DOHH2 (cell line): ENCODE data around the gene ZBTB48.

Experiments
- H3F3A ChIP-seq: fragments of 200-600 bp; sonication (generic), shearing (Covaris generic); 2 replicates; pipeline ENCODE4 v1.6.0; 2016; ENCODE audit warnings: antibody characterized with exemption, mild to moderate bottlenecking; ENCODE audit not compliant: control insufficient read depth, insufficient read depth
- H3K27ac ChIP-seq: fragments of 200-600 bp; sonication (generic); 2 replicates; pipeline ENCODE4 v1.5.1; 2014; ENCODE audit warnings: low read depth, mild to moderate bottlenecking, low read length, moderate library complexity
- H3K27me3 ChIP-seq: fragments of 200-600 bp; sonication (generic); 2 replicates; pipeline ENCODE4 v1.6.1; 2014; ENCODE audit warnings: mild to moderate bottlenecking, low read length, mixed read lengths; ENCODE audit not compliant: control insufficient read depth
- H3K36me3 ChIP-seq: fragments of 200-600 bp; sonication (generic); 2 replicates; pipeline ENCODE4 v1.6.1; 2014; ENCODE audit warnings: mild to moderate bottlenecking, low read length, moderate library complexity, mixed read lengths; ENCODE audit not compliant: control insufficient read depth
- H3K4me1 ChIP-seq: fragments of 200-600 bp; sonication (generic); 2 replicates; pipeline ENCODE4 v1.6.1; 2014; ENCODE audit warnings: mild to moderate bottlenecking, low read length, mixed read lengths; ENCODE audit not compliant: control insufficient read depth
- H3K4me2 ChIP-seq: fragments of 200-600 bp; sonication (generic); 2 replicates; pipeline ENCODE4 v1.6.0; 2014; ENCODE audit warnings: mild to moderate bottlenecking, low read length, moderate library complexity
- H3K4me3 ChIP-seq: fragments of 200-600 bp; sonication (generic); 2 replicates; pipeline ENCODE4 v1.5.1; 2014; ENCODE audit warnings: mild to moderate bottlenecking, low read length, mixed read lengths
- H3K79me2 ChIP-seq: fragments of 200-600 bp; sonication (generic); 2 replicates; pipeline ENCODE4 v1.6.1; 2014; ENCODE audit warnings: mild to moderate bottlenecking, low read length, mixed read lengths; ENCODE audit not compliant: control insufficient read depth
- H3K9me2 ChIP-seq: fragments of 200-600 bp; sonication (generic); replicated peaks from 2 replicates; pipeline ENCODE4 v1.6.1; 2014; ENCODE audit warnings: mild to moderate bottlenecking, low read length, mixed read lengths; ENCODE audit not compliant: control insufficient read depth
- H3K9me3 ChIP-seq: fragments of 200-600 bp; sonication (generic); 2 replicates; pipeline ENCODE4 v1.6.1; 2014; ENCODE audit warnings: antibody characterized with exemption, low read length, mixed read lengths; ENCODE audit not compliant: control insufficient read depth, insufficient read depth
- H4K20me1 ChIP-seq: fragments of 200-600 bp; sonication (generic); 2 replicates; pipeline ENCODE4 v1.6.0; 2014; ENCODE audit warnings: low read depth, mild to moderate bottlenecking, antibody characterized with exemption, low read length, moderate library complexity; ENCODE audit not compliant: control insufficient read depth, insufficient read depth
- CTCF ChIP-seq: fragments of 200-600 bp; sonication (generic); IDR thresholded peaks from one replicate; pipeline ENCODE4 v1.5.1; 2014; ENCODE audit warnings: antibody characterized with exemption, mild to moderate bottlenecking, low read depth, low read length; ENCODE audit not compliant: poor library complexity, severe bottlenecking
- EZH2phosphoT487 ChIP-seq: fragments of 200-600 bp; sonication (generic); IDR thresholded peaks from 2 replicates; pipeline ENCODE4 v1.6.1; 2017; ENCODE audit warnings: borderline replicate concordance, mild to moderate bottlenecking, antibody characterized with exemption, low read length, moderate library complexity, mixed read lengths

ZBTB48 gene

GRCh38 chr1:6612641-6613360, 33.0 kb downstream of the ZBTB48 start:
- H4K20me1 ChIP-seq, result 0 out of 2 replicates have a peak, but pooled peaks cover 4% of the 10 kb centered on the region
- peak overlapping the region; percentile 97 for H3K4me2 ChIP-seq
- no peak overlapping the region for H3K27ac ChIP-seq
- no peak for TF ChIP-seq CTCF
- no peak for TF ChIP-seq EZH2phosphoT487
- peaks cover 5% of the 10 kb centered on the region for H3K27me3 ChIP-seq
- peaks cover 35% of the 10 kb centered on the region for H3K79me2 ChIP-seq
- H3K4me1 ChIP-seq, result peaks cover 17% of the 10 kb centered on the region
- H3K36me3 ChIP-seq, result peaks cover 10% of the 10 kb centered on the region
- no peaks in the 10 kb centered on the region for H3K9me2 ChIP-seq
- H3F3A ChIP-seq, result peaks cover 2% of the 10 kb centered on the region; the same call in 1 of the 2 replicates
- H3K9me3 ChIP-seq, result no peaks in the 10 kb centered on the region
- H3K4me3 ChIP-seq, result peak overlapping the region; percentile 79

GRCh38 chr1:6613361-6614018, 33.7 kb downstream of the ZBTB48 start, which contains the start of gene PHF13:
TSS of gene PHF13 (plus strand) at chr1:6613731. CDS start at chr1:6614067, 336 bp downstream.
- H3K9me3 ChIP-seq, result no peaks in the 10 kb centered on the region
- no peaks in the 10 kb centered on the region for H3K9me2 ChIP-seq
- TF ChIP-seq EZH2phosphoT487 (no peak), CTCF (no peak)
- 0 out of 2 replicates have a peak, but pooled peaks cover 4% of the 10 kb centered on the region for H4K20me1 ChIP-seq
- H3K4me2 ChIP-seq, result peak within 1 kb of the TSS; percentile 97
- peaks cover 36% of the 10 kb centered on the region for H3K79me2 ChIP-seq
- peaks cover 5% of the 10 kb centered on the region for H3K27me3 ChIP-seq
- H3K4me3 ChIP-seq, result peak within 1 kb of the TSS; percentile 84
- peak within 1 kb of the TSS; percentile 32; the same call in 1 of the 2 replicates for H3K27ac ChIP-seq
- H3K36me3 ChIP-seq, result peaks cover 11% of the 10 kb centered on the region
- peaks cover 17% of the 10 kb centered on the region for H3K4me1 ChIP-seq
- H3F3A ChIP-seq, result peaks cover 2% of the 10 kb centered on the region; the same call in 1 of the 2 replicates

GRCh38 chr1:6614019-6614928, 34.5 kb downstream of the ZBTB48 start:
- H3K27ac ChIP-seq, result peak overlapping the region; percentile 32; the same call in 1 of the 2 replicates

More at GRCh38 chr1:6614019-6614928, 34.5 kb downstream of the ZBTB48 start:
- Histone ChIP-seq H3K4me2 (peak overlapping the region; percentile 69), H3F3A (peaks cover 2% of the 10 kb centered on the region; the same call in 1 of the 2 replicates), H4K20me1 (0 out of 2 replicates have a peak, but pooled peaks cover 4% of the 10 kb centered on the region), H3K4me3 (peak overlapping the region; percentile 84), H3K36me3 (peaks cover 16% of the 10 kb centered on the region), H3K27me3 (peaks cover 5% of the 10 kb centered on the region), H3K4me1 (peaks cover 16% of the 10 kb centered on the region), H3K9me3 (no peaks in the 10 kb centered on the region), H3K79me2 (peaks cover 36% of the 10 kb centered on the region), H3K9me2 (no peaks in the 10 kb centered on the region)
- TF ChIP-seq CTCF (no peak), EZH2phosphoT487 (no peak)
